Astrocyte of the cerebellum (primary cell): ENCODE results near the gene RGMB.
A peak's percentile ranks its signal among the peaks of the same experiment; 100 is the strongest.

ENCODE experiments used
- DNase-seq: peaks from one replicate; pipeline ENCODE4 v3.0.0-alpha.2; 2011; ENCODE audit warnings: low read depth
- H3K4me3 ChIP-seq: 2 replicates; pipeline ENCODE4 v1.5.1; 2011; ENCODE audit warnings: mild to moderate bottlenecking, low read depth, low read length, moderate library complexity
- CTCF ChIP-seq: IDR thresholded peaks from 2 replicates; pipeline ENCODE4 v1.5.1; 2012; ENCODE audit warnings: low read length, low read depth, moderate library complexity, mild to moderate bottlenecking; ENCODE audit errors: missing control alignments
- in situ Hi-C: cut with HindIII; loops from 2 replicates; pipeline ENCODE4 v1.10.0; 2017; ENCODE audit warnings: low sequenced_read_pairs

Gene RGMB

GRCh38 chr5:98768960-98769209 lies 4.6 kb upstream of the RGMB start:
- in situ Hi-C loops = no loop called here
- TF ChIP-seq CTCF = no peak
- DNase-seq = no peak
- peak overlapping the region; percentile 67 for H3K4me3 ChIP-seq

- in situ Hi-C loops = no loop called here
- peak overlapping the region; percentile 67 for H3K4me3 ChIP-seq
- TF ChIP-seq CTCF = peak; percentile 67
- DNase-seq = no peak
Observed at GRCh38 chr5:98769210-98769958, 4.1 kb upstream of the RGMB start.

GRCh38 chr5:98769959-98770208 lies 3.6 kb upstream of the RGMB start:
- TF ChIP-seq CTCF = no peak
- peak overlapping the region; percentile 67 for H3K4me3 ChIP-seq
- DNase-seq = no peak
- in situ Hi-C loops = no loop called here

GRCh38 chr5:98770209-98770910 lies 3.1 kb upstream of the RGMB start:
- DNase-seq = no peak
- in situ Hi-C loops = no loop called here
- H3K4me3 ChIP-seq = peak overlapping the region; percentile 67
- TF ChIP-seq CTCF = no peak

- H3K4me3 ChIP-seq = peak overlapping the region; percentile 67
- no peak for DNase-seq
Observed at GRCh38 chr5:98770911-98771322, 2.5 kb upstream of the RGMB start.

GRCh38 chr5:98771382-98772109 lies 1.9 kb upstream of the RGMB start:
- peak; percentile 92 for DNase-seq
- in situ Hi-C loops = no loop called here
- TF ChIP-seq CTCF = peak; percentile 92
- H3K4me3 ChIP-seq = peak overlapping the region; percentile 67

More at GRCh38 chr5:98770911-98771322, 2.5 kb upstream of the RGMB start:
- no peak for TF ChIP-seq CTCF
- in situ Hi-C loops = no loop called here
